Ecto neural progenitor cell (in vitro differentiated cells): Measurements from ENCODE around the gene CLCN1.

Source experiments
- DNase-seq: peaks from one replicate; pipeline ENCODE4 v3.0.0-alpha.2; 2018; ENCODE audit warnings: low spot score

The CLCN1 gene

DNA sequence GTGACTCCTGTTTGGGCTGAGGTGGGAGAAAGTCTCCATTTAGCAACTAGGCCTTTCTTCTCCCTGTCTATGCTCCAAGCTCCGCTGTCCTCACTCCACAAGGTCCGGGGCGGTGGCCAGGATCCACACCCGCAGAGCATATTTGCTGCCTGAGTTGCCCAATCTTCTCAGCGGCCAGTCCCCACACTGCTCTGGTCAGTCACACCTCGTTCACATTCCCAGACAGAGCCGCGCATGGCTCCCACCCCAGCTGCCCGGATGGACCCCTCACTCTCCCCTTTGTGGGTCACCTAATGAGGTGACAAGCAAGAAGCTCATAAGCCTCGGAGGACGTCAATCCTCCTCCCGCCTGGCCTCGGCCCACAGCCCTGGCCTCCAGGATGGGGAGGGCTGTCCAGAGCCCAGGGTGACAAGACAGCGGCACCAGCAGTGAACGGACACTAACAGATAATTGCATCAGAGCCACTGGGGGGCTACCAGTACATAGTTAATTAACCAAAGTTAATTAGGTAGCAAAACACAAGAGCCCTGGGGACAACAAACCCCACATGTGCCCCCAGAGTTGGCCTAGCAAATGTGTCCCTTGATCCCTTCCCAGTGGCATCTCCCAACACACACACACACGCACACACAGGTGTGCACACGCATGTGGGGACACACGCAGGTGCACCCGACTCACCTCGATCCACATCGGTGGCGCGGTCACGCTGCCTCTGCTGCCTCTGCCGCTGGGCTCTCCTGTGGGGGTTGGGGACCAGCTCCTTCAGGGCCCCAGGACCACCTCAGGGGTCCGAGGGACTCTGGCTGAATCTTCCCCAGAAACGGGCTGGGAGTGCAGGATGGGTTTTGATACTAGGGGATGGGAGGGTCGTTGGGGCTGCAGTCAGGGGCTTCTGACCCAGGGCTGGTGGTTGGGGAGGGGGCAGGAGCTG, 81.0 kb downstream of the CLCN1 start:
- DNase-seq: no peak

DNA sequence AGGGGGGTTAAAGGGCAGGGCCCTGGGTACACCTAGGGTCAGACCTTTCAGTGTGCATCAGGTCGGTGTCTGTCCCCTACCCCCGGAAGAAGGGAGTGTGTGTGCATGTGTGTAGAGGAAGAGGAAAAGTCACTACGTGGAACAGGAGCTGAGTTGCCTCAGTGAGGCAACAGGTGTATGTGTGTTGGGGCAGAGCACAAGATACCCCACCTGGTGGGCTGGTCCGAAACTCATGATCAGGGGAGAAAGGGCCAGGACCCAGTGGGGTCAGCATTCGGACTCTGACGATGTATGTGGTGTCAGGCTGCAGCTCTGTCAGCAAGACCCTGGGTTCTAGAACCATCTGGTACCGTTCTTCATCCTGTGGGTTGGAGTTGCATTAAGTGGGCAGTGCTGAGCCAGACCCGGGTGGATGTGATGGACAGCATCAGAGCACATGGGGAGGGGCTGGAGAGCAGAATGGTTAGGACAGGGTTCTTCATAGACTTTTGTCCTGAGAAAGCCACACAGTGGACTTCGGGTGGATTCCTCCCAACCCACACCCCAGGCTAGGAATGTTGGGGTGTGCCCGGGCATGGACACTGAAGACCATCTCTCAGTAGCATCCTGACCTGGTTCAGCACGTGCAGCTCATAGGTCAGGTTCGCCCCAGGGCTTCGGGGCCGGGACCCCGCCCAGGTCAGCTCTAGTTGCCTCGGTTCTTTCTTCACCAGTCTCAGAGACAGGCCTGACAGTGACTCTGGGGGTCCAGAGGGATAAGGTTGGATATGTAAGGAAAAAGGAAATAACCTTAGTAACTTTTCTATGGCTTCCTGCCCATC, 82.0 kb downstream of the CLCN1 start:
- DNase-seq: no peak

- DNase-seq: no peak
Measured at GRCh38 chr7:143398616-143399015, 82.7 kb downstream of the CLCN1 start.

DNA sequence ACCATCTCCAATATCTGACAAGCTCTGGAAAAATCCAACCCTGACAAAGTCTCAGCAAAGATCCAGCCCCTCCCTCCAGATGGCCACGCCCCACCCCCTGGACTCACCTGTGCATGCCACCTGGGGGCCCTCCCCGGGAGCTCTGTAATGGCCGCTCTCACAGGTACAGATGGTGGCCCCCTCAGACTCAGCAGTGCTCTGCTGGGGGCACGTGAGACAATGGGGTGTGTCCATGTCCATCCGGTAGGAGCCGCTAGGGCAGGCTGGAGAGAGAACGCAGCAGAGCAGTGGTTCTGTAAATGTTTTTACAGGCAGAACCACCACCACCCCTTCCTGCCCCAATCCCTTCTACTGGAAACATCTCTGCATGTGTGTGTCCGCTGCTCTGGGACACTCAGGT, 83.2 kb downstream of the CLCN1 start:
- no peak for DNase-seq

DNA sequence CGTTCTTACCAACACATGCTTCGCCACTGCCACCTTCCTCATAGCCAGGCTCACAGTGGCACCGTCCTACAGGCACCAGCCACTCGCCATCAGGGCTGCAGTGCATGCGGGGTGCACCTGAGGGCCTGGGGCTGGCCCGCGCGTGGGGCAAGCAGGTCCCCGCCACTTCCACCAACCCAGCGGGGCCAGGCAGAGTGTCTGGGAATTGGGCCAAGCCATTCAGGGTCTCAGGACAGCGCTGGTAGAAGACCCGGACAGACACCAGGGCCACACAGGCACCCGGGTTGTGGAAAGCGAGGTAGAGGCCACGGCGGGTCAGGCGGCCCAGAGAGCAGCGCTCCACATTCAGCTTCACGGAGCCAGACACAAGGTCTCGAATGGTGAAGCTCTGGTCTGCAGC, 83.7 kb downstream of the CLCN1 start:
- DNase-seq: no peak

- DNase-seq: no peak
Measured at GRCh38 chr7:143401265-143401664, 85.4 kb downstream of the CLCN1 start.
